SW480 (cell line): ENCODE measurements around the gene WSCD2.

Experiments
- DNase-seq: peaks from one replicate; pipeline ENCODE4 v3.0.0-alpha.2; 2016; ENCODE audit warnings: low spot score

WSCD2 gene

DNA sequence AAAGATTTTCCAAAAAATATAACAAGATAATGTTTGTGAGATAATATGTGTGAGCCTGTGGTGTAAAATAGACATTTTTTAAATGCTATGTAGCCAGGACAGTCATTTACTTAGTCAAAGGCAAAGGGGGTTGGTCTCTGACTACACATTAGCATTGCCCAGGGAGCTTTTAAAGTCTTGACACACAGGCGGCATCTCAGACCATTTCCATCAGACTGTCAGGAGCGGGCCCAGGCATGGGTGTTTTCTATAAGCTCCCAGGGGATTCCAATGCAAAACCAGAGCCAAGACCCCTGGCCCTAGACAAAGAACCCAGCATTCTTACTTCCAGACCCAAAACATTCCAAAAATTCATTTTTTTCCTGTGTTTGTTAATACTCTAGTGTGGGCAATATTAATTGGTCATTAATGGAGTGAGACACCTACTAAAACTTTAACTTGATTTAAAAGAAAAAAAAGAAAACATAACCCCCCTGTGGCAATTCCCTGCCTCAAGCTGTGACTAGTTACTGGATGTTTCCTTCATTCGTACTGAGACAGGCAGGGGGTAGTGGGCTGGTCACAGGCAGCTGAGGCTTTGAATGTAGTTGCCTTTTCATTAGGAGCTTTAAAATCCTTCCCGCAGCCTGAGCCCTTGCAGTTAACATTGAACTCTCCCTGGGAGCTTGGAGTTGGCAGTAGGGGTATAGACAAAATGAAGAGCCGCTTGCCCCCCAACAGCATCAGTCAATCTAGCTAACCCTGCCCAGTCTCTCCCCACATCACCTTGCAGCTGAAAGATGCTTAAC lies 106.3 kb downstream of the WSCD2 start:
- DNase-seq: no peak

DNA sequence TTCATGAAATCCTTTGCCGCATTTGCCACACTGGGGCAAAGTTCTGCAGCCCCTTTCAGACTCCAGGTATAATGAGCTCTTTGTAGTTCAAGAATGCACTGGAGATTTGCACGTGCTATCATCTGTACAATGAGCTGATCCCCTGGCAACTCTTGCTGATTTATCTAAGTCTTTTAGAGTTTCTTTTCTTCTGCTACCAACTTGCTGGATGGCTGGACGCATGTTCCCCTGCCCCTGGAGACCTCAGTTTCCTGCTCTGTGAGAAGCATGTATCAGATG lies 106.8 kb downstream of the WSCD2 start:
- DNase-seq: no peak

DNA sequence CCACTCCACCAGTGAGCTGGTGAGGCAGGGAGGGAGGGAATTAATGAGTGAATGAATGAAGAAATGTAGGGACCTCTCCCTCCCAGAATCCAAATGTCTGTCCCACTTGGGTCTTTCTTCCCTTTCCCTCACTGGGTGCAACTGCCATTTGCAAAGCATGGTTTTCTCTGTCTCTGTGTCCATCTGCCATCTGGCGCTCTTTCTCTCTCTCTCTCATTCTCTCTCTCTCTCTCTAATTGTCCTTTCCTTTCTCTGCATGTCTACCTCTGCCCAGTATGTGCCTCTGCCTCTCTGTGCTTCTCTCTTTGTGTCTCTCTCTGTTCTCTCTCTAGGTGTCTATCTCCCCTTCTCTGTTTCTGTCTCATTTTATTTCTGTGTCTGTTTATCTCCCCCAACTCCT lies 107.3 kb downstream of the WSCD2 start:
- DNase-seq: no peak

DNA sequence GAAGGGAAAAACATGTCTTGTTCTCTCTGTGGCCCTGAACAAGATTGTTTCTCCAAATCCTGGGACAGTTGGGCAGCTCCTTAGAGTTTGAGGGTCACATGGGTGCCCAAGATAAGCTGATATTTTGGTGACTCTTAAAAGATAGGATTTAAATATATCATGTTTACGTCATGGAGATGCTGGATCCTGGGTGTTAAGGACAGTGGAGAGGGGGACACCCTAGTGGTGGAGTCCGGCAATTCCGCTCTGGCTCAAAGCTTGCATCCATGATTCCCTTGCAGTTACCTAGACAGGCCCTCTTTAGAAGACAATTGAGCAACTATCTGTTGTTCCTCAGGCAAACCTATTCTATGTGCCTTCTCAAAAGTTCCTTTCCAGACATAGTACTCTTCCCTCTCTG lies 108.2 kb downstream of the WSCD2 start:
- DNase-seq: peak; percentile 18

DNA sequence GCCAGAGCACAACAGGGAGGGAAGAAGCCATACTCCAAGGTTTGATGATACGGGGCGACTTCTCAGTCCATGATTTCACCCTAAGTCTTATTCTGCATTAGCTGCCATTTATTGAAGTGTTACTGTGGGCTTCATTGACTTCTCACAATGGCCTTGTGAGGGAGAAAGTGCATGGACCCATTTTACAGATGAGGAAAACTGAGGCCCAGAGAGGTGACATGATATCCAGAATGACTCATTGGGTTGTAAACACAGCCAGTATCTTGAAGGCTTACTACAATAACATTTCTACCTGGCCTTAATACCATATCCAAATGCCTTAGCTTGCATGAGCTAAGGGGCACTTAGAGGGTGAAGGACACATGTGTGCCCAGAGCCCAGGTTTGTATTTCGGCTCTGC lies 109.4 kb downstream of the WSCD2 start:
- DNase-seq: no peak

DNA sequence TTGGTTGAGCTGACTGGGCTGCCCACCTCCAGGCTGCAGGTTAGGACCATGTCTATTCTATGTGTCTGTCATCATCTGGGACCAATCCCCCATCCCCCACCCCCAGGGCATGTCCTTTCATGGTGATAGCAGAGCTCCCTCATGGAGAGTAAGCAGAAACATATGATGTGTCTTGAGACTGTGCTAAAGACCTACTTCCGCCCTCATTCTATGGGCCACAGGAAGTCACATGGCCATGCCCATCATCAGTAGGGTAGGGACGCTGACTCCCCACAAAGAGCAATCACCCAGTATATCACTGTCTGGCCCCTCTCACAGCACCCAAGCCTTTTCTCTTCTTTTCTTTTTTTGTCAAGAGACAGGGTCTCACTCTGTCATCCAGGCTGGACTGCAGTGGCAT lies 110.3 kb downstream of the WSCD2 start:
- DNase-seq: no peak

DNA sequence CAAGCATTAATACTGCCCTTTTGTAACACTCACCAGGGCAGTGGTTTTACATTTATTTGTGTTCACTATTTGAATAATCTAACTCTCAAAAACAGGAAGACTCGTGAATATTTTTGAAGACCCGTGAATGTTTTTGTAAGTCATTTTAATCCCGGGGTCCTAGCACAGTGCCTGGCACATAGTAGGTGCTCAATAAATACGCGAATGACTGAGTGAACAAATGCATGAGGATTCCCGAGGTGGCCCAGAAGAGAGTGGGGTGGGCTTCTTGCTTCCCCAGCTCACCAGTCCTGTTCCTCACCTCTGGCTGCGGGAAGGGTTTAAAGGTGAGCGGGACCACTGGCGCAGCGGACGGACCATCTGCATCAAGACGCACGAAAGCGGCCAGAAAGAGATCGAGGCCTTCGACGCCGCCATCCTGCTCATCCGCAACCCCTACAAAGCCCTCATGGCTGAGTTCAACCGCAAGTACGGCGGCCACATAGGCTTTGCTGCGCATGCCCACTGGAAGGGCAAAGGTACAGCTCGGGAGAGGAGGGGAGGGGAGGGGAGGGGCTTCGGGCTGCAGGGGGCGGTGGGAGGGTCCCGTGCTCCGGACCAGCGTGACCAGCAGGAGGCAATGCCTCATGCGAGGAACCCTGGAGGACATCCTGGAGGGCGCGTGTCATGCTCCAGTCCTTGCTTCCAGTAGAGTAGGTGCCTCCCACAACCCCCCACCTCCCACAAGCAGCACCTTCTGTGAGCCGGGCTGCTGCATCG lies 111.1 kb downstream of the WSCD2 start:
- DNase-seq: no peak

DNA sequence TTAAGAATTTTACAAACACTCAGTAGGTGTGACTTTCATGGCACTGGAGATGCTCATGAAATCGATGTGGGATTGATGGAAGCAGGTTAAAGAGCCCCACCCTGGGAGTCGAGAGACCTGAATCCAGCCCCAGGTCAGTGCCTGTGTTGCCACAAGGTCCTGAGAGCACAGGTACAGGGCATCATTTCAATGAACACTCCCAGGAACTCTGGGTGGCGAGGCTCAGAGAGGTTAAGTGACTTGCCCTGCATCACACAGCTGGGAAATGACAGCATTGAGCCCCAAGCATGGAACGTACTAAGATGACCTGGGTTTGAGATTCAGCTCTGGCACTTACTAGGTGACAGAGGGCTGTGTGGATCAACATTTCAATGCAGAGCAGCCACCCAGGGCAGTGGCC lies 111.8 kb downstream of the WSCD2 start:
- no peak for DNase-seq

DNA sequence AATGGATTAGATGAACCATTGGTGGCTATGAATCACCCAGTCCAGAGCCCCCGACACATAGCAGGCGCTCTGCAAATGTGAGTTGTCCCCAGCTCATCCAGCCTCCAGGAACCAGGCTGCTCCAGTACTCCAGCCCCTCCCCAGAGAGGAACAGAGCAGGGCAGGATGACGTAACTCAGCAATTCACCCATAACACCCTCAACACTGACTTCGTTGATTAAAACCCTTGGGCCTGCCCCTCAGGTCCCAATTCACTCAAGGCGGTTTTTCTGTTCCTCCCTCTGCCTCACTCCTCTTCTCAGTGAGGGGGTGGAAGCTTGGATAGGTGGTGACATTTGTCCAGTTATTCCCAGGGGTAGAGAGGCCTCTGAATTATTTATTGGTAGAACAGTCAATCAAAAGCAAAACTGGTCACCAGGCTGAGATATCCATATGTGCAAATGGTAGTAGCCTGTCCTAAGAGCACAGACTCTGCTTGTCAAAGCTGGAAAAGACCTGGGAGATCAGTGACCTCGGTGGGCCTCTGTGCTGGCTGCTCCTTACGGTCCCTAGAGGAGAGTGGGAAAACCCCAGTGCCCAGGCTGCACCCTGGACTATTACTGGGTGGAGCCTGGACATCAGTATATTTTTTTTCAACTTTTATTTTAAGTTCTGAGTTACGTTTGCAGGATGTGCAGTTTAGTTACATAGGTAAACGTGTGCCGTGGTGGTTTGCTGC lies 113.1 kb downstream of the WSCD2 start:
- no peak for DNase-seq

DNA sequence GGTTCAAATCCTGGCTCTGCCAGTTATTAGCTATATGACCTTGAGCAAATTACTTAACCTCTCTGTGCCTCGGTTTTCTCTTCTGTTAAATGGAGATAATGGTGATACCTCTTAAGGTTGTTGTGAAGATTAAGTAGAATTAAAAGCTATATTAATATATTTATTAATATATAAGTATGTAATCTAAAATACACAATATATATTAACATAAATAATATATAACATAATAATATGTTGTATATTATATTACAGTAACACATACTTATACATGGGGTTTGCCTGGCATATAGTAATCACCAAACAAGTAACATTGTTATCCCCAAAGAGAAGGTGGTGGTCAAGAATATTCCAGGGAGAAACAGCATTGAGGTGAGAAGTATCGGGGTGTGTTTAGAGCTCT lies 118.0 kb downstream of the WSCD2 start:
- no peak for DNase-seq

DNA sequence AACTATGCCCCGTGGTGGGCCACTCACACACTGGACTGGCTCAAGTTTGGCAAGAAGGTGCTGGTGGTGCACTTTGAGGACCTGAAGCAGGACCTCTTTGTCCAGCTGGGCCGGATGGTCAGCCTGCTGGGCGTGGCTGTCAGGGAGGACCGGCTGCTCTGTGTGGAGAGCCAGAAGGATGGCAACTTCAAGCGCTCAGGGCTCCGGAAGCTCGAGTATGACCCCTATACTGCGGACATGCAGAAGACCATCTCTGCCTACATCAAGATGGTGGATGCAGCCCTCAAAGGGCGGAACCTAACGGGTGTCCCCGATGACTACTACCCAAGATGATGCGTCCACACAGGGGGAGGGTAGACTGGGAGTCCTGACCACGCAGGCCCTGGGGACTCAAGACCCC lies 118.9 kb downstream of the WSCD2 start:
- no peak for DNase-seq

DNA sequence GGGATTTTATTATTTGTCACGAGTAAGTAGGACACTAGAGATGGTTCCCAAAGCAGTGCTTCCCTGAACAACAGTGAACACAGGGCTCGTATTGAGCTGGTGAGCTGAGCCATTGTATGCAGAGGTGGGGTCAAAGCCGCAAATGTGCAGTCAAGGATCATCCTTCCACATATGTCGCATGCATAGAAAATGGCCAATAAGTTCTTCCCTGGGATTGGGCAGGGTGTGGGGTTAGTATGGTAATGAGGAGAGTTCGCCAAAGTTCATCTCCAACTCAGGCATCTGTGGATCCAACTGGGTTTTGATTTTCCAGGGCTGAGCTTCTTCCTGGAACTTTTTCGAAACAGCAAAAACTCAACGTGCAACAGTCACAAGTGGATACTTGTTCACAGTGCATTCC lies 123.4 kb downstream of the WSCD2 start:
- no peak for DNase-seq

DNA sequence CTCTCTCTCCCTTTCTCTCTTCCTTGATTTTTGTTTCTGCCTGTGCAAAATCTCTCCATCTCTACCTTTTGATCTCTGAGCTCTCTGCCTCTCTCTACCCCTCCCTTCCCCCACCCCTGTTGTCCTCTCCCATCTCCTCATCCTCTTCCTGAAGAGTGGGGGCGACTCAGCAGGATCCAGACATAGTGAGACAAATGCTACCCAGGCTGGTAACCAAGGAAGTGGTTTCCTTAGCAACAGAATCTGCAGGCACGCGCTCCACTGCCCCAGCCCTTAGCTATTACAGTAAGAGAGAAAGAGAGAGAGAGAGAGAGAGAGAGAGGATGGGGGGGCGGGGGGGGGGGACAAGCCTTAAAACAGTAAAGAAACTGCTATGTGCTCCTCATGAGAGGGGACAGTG lies 124.5 kb downstream of the WSCD2 start:
- DNase-seq: no peak

DNA sequence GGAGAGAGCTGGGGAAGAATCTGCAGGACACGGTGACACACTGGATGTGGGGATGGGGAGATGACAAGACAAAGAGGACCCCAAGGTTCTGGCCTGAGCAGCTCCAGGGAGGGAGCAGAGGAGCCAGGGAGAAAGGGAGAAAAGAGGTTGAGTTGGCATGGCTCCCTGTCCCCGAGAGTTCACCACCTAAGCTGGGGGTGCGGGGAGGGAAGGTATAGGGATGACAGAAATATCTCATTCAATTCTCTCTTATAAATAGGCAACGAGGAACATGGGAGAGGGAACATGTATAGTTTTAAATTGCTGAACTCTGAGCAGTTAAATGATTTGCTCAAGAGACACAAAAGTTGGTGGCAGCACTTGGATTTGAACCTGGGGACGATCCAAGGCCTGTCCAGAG lies 124.9 kb downstream of the WSCD2 start:
- DNase-seq: no peak

DNA sequence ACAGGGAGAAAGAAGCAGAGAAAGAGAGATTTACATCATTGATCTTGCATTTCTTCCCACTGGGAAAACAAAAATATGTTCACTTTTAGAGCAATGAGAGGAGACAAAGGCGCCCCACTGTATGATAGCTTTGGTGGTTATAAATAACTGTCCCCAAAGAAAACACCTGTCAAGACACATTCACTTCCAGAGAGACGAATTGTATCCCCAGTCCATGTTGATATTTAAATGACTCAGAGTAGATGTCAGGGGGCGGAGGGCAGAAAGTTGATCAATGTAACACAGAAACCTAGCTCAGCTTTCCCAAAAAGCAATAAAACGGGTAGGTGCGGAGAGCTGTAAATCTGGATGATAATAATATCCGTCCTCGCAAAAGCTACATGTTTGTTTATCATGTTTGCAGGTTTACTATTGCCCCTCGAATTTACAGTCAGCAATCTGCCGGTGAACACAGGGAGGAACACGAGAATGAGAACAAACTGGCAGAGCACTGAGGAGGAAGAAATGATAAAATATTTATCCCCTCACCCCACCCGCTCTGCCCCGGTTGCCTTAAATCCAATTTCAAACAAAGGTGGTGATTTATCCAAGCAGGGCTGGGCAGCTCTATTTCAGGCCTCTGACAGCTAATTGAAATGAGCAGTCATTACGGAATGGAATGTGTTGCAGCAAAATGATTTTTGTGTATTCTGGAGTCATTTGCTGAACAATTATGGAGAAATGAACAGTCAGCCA lies 125.6 kb downstream of the WSCD2 start:
- DNase-seq: no peak

DNA sequence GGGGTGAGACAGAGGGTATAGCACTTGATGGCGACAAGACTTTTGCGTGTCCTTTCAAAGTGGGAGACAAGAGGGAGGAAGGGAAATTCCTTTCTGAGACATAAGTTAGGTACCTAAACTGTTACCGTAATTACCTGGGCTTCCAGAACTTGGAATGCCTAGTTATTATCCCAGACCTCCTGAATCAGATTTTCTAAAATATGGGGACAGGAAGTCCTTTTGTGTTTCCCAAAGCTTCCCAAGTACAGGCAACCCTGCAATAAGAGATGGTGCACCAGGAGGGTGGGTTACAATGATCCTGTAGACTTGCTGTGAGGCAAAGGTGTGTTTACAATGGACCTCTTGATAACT lies 126.1 kb downstream of the WSCD2 start:
- DNase-seq: no peak

DNA sequence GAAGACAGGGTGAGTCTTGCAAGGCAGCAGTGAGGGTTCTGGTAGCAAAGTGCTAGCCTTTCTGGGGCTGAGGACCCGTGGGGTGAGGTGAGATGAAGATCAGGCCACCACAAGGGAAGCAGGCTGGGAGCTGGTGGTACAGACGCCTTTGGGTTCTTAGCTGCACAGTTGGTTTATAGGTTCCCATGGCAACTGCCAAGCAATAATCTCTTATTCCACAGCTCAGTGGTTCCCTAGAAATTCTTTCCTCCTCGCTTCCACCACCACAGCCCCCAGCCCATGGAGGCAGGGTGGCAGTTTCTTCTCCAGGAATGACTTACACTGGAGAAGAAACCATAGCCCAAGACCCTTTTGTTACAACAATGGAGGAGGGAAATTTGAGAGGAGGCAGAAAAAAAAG lies 127.9 kb downstream of the WSCD2 start:
- DNase-seq: no peak

DNA sequence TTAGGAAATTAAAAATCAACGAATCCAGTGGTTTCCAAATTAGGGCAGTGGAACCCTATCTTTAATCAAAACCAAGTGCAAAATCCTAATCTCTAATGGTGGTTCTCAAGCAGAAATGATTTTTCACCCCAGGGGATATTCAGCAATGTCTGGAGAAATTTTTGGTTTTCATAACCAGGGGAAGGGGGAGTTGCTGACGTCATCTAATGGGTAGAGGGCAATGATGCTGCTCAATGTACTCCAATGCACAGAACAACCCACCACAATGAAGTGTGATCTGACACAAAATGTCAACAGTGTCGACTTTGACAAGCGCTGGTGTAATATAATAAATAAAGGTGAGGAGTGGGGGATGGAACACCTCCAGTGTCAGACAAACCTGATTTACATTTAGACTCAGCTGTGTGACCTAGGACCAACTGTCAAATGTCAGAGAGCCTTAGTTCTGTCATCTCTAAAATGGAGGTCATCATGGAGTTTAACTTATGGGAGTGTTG lies 128.6 kb downstream of the WSCD2 start:
- DNase-seq: no peak

DNA sequence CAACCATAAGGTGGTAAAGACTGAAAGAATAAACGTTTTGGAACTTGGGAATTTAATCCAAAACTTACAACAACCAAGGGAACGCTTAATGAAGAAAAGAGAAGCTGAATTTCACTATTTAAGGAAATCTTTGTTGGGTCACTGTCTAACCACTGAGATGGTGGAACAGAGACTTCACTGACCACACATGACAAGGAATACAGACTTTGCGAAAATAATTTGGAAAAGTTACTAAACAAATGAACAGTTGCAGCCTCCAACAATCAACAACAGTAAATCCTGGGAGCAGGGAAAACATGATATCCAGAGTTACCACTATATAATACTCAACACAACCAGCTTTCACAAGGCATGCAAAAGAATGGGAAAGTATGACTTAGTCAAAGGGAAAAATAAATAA lies 131.0 kb downstream of the WSCD2 start:
- no peak for DNase-seq

DNA sequence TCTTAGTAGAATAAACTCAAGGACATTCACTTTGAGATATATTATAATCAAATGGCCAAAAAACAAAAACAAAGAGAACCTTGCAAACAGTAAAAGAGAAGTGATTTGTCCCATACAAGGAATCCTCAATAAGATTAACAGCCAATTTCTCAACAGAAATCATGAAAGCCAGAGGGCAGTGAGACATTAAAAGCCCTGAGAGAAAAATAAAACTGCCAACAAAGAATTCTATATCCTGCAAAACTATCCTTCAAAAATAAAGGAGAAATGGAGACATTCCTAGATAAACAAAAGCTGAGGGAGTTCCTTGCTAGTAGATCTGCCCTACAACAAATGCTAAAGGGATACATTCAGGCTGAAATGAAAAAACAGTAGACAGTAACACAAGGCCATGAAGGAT lies 131.9 kb downstream of the WSCD2 start:
- DNase-seq: no peak

DNA sequence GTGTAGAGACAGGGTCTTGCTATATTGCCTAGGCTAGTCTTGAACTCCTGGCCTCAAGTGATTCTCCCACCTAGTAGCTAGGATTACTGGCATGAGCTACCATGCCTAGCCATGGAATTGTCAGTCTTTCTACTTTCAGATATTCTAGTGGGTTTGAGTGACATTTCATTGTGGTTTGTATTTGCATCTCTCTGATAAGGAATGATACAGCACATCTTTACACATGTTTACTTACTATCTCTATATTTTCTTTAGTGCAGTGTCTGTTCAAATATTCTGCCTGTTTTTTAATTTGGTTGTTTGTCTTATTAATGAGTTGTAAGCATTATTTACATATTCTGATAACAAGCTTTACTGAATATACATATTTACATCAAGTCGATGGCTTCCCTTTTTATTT lies 136.4 kb downstream of the WSCD2 start:
- no peak for DNase-seq

DNA sequence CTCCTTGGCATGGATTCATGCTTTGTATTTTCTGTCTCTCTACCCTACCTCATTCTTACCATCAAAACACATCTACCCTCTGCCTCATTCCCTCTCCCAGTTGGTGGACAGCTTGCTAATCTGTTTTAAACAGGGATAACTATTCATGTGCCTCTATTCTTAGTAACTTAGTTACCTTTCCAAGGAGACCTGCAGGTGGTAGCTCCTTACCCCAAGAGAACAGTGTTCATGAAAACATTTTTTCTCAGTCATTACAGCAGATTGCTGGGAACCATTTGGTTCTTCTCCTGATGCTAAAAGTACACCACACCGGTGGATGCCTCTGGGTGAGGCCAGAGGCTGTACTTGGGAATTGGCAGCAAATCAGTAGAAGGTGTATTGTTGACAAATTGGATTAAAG lies 137.0 kb downstream of the WSCD2 start:
- DNase-seq: no peak

DNA sequence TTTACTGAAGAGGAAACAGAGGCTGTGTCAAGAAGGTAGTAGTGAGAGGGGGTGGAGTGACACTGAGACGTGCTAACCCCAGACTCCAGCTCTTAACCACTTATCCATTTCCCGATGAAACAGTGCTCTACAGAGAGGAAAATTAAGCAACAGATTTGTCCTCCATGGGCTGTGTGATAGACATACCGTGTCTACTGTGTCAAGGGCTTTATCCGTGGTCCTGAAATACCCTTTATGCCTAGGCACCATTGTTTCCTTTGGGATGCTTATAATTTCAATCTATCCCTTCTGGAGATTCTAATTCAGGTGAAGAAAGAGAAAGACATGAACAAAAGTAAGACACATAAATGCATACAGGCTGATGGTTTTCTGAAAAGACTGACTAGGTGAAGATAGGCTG lies 138.4 kb downstream of the WSCD2 start:
- no peak for DNase-seq
